GM12875 (cell line): Measurements from ENCODE around the gene MLNR.

Experiments
- H3K4me3 ChIP-seq: one replicate; pipeline ENCODE4 v1.5.1; 2011; ENCODE audit warnings: low read depth, low read length, control low read depth
- TF ChIP-seq, protein P1 (sequence below): IDR thresholded peaks from 2 replicates; pipeline ENCODE4 v1.5.1; 2011; ENCODE audit warnings: low read depth, mild to moderate bottlenecking, control low read depth, inconsistent platforms, low read length, moderate library complexity, borderline replicate concordance; ENCODE audit not compliant: insufficient read depth

Gene MLNR

DNA sequence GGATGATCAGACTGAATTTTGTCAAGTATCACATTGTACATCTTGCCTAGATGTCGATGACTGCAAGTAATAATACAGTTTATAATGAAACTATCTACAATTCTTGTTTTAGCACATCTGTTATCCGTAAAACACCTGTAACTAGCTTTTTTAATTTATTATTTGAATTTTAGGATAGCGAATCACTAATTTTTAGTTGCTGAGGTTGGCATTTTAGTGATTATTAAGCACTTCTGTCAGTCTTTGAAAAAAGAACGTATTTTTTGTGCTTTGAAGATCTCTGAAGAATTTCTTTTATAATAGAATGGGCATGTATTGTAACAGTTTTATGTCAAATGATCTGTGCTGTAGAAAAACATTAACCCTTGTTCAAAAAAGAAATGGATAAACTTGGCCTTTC lies 11.5 kb upstream of the MLNR start:
- TF ChIP-seq, protein P1, sequence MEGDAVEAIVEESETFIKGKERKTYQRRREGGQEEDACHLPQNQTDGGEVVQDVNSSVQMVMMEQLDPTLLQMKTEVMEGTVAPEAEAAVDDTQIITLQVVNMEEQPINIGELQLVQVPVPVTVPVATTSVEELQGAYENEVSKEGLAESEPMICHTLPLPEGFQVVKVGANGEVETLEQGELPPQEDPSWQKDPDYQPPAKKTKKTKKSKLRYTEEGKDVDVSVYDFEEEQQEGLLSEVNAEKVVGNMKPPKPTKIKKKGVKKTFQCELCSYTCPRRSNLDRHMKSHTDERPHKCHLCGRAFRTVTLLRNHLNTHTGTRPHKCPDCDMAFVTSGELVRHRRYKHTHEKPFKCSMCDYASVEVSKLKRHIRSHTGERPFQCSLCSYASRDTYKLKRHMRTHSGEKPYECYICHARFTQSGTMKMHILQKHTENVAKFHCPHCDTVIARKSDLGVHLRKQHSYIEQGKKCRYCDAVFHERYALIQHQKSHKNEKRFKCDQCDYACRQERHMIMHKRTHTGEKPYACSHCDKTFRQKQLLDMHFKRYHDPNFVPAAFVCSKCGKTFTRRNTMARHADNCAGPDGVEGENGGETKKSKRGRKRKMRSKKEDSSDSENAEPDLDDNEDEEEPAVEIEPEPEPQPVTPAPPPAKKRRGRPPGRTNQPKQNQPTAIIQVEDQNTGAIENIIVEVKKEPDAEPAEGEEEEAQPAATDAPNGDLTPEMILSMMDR, result no peak
- H3K4me3 ChIP-seq, result no peak overlapping the region

GRCh38 chr13:49210114-49210513 lies 10.0 kb upstream of the MLNR start:
- TF ChIP-seq, protein P1, result no peak
- no peak overlapping the region for H3K4me3 ChIP-seq

DNA sequence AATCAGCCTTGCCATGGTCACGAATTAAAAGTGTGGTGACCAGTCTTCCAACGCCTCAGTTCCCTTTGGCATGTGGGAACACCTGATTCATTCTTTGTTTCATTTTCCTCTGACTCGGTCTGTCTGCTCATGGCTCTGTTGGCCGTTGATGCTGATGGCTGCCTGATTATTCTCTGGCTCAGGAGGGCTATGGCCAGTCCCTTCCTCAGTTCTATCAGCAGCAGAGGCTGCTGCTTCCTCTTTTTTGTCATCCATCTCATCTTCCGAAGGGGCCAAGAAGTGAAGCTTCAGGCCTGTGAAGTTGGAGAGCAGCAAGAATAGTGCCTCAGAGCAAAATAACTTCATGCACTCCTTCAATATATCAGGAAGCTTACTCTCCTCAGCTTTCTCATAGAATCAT lies 9.5 kb upstream of the MLNR start:
- TF ChIP-seq, protein P1, result no peak

DNA sequence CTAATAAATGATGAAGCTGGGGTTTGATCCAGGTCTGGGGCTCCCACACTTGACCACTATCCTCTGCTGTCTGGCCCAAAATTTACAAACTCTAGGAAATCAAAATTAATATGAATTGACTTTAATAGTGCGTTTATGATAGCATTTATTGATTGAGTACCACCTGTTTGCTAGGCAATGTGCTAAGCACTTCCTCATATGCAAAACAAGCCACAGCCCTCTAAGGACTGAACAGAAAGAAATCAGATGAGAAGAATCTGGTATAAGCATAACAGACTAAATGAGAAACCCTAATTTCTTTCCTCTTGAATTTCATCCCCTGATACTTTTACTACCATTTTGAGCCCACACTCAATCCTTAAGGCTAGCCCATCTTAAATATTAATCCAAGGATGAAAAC lies 6.6 kb upstream of the MLNR start:
- TF ChIP-seq, protein P1, result no peak
- H3K4me3 ChIP-seq, result no peak overlapping the region

More for the DNA sequence above, 9.5 kb upstream of the MLNR start:
- H3K4me3 ChIP-seq, result no peak overlapping the region

DNA sequence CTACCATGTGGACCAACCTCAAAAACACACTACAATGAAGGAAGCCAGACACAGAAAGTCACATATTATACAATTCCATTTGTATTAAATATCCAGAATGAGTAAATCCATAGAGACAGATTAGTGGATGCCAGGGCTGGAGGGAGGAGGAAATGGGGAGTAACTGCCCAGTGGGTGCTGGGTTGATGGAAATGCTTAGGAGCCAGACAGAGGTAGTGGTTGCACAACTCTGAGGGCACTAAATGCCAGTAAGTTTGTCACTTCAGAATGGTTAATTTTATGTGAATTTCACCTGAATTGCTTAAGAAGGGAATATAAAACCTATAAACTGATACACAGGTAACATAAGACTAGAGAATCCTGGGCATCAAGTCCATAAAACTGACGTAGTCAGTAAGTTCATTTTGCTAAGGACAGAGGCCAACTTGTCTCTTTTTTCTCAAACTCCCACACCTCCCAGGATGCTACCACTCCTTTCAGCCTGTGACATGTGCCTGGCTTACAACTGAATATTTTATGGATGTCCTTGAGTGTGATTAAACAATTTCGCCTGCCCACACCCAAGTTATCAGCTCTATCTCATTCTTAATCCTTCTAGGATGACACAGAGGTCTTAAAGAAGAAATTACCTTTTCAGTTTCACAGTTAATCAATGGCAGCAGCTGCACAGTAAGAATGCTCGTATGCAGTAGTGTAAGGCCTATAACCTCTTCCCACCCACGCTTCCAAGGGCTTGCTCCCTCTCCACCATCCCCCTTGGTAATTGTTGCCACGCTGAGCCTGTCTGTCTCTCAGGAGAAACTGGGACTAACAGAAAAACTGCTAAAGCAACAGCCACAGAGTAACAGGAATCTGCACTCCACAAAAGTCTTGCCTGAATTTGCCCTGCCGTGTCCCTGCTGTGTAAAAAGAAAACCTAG lies 5.9 kb upstream of the MLNR start:
- TF ChIP-seq, protein P1, result no peak
- H3K4me3 ChIP-seq, result no peak overlapping the region

DNA sequence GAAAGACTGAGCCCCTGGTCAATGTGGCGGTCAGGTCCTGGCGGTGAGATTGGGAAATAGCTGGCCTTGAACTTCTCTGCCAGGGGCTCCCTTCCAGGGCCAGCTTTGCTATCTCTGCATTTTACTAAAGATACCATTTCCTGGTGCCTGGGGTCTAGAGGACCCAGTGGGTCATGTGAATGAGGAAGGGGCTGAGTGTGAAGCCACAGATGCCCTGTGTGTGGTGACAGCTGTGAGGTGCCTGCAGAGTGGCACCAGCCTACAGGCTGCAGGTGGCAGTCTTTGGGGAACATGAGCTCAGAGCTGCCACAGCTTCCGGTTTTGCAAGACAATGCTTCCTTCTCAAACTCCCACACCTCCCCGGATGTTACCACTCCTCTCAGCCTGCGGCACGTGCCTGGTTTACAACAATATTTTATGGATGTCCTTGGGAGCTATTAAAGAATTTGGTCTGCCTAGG lies 5.2 kb upstream of the MLNR start:
- TF ChIP-seq, protein P1, result no peak

DNA sequence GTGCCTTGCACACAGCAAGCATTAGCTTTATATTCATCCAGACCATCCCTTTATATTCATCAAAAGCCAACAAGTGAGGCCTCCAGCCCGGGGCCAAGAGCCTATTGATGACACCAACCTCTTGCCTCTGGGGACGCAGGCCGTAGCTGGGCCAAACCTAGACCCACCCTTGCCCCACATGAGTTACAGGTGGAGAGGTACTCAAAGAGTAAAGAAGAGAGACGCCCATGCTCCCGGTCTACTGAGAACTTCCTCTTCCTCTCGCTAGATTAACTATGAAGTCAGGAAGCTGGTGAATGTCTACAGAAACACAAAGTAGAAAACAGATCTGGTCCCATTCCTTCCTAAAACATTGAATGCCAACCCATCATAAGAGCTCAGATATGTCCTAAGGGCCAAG lies 3.8 kb upstream of the MLNR start:
- no peak overlapping the region for H3K4me3 ChIP-seq
- TF ChIP-seq, protein P1, result no peak

More for the DNA sequence above, 5.2 kb upstream of the MLNR start:
- H3K4me3 ChIP-seq, result no peak overlapping the region
